GM18870 (cell line): ENCODE results near the gene CEP43.

Source experiments
- ATAC-seq: cut with Tn5 transposase; IDR thresholded peaks from one replicate; pipeline ENCODE4 v1.9.1; 2021; ENCODE audit warnings: moderate library complexity; ENCODE audit not compliant: unreplicated experiment

CEP43 gene

DNA sequence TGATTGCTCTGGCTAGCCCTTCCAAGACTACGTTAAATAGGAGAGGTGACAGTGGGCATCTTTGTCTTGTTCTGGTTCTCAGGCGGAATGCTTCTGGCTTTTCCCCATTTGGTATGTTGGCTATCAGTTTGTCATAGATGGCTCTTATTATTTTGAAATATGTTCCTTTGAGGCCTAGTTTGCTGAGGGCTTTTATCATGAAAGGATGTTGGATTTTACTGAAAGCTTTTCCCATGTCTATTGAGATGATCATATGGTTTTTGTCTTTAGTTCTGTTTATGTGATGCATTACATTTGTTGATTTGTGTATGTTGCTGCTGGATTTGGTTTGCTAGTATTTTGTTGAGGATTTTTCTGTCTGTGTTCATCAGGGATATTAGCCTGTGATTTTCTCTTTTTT lies 32.9 kb upstream of the CEP43 start:
- no peak for ATAC-seq

GRCh38 chr6:166969390-166970002 lies 29.7 kb upstream of the CEP43 start:
- ATAC-seq, result no peak

- ATAC-seq, result no peak
Observed at GRCh38 chr6:166970091-166970490, 29.1 kb upstream of the CEP43 start.

DNA sequence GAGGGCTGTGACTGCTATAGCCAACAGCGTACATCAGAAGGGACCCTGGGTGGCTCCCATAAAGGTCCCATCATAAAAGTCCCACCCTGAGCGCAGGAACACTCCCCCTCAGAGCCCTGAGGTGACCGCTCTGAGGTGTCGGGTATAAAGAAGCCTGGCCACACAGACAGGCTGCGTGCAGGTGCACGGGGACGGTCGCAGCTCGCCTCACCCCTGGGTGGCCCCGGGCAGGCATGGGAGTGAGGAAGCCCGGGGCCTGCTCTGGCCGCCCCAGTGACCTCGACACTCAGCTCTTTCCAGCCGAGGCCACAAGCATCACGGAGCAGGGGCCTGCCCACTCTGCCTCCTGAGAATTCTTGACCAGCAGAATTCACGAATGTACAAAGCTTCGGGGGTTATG lies 28.4 kb upstream of the CEP43 start:
- no peak for ATAC-seq

- ATAC-seq, result no peak
Observed at GRCh38 chr6:166971271-166971670, 27.9 kb upstream of the CEP43 start.

DNA sequence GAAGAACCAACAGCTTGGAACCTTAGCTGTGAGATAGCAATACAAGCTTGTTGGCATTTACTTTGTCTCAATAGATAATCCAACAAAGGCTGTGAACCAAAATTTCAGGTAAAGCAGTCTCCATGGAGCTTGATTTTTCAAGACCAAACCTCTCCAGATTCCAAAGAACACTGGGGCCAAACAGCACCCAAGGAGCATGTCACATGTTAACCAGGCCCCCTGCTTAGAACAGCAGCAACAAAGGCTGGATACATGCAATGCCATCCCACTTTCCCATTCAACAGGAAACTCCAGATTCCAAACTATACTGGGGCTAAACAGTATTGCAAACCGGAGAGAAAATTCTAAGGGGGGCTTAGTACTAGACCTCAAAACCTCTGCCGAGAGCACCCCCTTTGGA lies 27.1 kb upstream of the CEP43 start:
- no peak for ATAC-seq

DNA sequence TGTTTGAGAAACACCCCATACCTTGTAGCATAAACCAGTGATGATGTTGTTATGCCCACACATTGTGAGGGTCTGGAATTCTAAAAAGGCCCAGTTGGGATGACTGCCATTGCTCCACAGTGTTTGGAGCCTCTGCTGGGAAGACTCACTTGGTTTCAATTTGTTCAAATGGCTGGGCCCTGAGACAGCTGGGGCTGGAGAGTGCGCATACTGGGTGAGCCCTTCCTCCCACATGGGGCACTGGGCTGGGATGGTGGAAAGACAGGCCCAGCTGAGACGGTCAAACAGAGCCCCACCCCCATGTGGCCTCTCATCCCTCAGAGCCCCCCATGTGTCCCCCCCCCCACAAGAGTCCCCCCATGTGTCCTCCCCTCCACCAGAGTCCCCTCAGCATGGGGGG lies 22.6 kb upstream of the CEP43 start:
- ATAC-seq, result no peak

GRCh38 chr6:166977621-166978525 lies 21.3 kb upstream of the CEP43 start:
- no peak for ATAC-seq

GRCh38 chr6:166980738-166981137 lies 18.5 kb upstream of the CEP43 start:
- ATAC-seq, result no peak

DNA sequence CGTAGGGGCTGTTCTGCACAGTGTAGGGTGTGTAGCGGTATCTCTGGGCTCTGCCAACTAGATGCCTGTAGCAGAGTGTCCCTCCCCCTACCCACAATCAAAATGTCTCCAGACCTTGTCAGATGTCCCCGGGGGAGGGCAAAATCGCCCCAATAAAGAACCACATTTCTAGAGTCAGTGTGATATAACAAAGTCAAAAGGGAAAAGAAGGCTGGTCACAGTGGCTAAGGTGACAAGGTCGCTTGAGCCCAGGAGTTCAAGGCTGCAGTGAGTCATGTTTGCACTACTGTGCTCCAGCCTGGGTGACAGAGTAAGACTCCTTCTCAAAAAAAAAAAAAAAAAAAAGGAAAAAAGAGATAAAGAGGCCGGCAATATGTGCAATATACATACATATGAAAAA lies 11.7 kb upstream of the CEP43 start:
- no peak for ATAC-seq

DNA sequence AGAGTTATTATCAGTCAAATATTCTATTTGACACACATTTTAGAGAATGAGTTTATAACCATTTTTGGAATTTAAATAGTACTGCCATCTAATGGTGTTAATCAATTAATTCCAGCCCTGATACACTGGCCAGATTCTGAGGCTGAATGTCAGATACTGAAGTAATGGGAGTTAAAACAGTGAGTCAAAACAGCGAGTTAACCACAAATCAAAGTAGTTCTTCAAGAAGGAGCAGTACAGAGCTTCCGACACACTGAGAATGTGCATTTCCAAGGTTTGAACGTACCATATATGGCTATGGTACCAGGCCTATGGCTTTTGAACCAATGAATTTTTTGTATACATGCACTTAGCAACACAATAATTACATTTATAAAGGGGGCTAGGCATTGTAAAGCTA lies 11.3 kb upstream of the CEP43 start:
- ATAC-seq, result no peak

- no peak for ATAC-seq
Observed at GRCh38 chr6:166988674-166989201, 10.5 kb upstream of the CEP43 start.

DNA sequence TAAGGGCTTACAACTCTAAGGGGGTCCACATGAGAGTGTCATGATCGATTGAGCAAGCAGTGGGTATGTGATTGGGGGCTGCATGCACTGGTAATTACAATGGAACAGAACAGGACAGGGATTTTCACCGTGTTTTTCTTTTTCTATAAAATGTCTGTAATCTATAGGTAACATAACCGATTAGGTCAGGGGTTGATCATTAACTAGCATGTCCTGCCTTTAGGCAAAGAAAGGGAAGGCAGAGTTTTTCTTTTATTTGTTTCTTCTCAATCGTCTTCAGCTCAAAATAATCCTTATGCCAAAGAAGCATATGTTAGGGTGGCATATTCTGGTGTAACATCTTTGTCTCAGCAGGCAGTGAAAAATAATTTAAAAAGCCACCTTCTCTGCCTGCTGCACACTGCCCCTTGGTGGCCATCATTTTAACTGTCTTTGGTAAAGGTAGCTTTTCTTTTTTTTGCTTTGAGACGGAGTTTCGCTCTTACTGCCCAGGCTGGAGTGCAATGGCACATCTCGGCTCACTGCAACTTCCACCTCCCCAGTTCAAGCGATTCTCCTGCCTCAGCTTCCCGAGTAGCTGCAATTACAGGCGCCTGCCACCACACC lies 9.7 kb upstream of the CEP43 start:
- peak; percentile 66 for ATAC-seq

DNA sequence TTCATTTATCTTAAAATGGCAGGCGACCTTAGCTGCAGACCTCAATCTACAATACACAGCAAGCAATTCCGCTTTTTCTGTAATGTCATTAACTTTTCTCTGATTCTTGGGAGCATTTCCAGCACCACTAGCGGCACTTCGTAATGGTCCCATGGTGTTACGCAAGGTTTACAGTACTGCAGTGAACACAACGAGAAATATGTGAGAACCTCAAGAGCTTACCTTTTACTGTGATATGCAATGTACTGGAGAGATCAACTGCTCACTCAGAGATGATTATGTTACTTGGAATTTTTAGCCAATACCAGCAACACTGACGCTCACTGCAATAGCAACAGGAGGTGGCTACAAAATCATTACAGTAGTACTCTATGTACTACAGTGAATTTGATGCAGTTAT lies 2.8 kb upstream of the CEP43 start:
- ATAC-seq, result no peak

DNA sequence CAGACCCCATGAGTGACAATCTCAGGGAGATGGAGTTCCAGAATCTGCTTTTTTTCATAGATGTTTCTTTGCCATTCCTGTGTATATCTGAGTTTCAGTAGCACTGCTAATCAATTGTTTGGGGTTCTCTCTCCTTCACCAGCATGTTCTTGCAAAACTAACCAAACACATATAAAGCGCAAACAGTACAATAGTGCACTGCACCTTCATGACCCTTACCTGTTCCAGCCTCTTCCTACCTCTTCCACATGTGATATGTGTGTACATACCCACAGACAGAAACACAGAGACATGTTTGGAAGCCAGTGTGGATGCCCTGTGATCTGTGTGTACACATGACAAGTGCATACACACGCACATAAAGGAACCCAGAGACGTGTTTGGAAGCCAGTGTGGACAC lies 1.8 kb upstream of the CEP43 start:
- ATAC-seq, result no peak

GRCh38 chr6:166997768-166998255 lies 1.4 kb upstream of the CEP43 start:
- peak; percentile 27 for ATAC-seq

- peak; percentile 11 for ATAC-seq
Observed at GRCh38 chr6:166998256-166999144, 697 bp upstream of the CEP43 start.

DNA sequence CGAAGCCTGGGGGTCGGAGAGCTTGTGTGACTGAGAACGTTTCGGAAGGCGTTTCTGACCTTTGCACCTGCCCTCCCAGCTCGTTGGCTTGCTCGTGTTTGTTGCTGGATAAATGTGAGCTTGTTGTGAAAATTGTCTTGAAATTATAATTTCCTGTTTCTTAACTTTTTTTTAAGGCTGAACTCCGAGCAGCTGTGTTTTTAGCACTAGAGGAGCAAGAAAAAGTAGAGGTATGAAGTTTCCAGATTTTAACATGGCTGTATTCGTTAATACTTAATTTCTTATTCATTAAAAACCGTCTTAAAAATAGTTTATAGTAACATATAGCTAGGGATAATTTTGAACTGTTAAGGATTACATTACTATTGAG lies 672 bp downstream of the CEP43 start:
- ATAC-seq, result no peak

- no peak for ATAC-seq
Observed at GRCh38 chr6:167000759-167001158, 1.6 kb downstream of the CEP43 start.

- ATAC-seq, result no peak
Observed at GRCh38 chr6:167005350-167006159, 6.4 kb downstream of the CEP43 start.
